ENCODE data around the gene ISL2.

DNA sequence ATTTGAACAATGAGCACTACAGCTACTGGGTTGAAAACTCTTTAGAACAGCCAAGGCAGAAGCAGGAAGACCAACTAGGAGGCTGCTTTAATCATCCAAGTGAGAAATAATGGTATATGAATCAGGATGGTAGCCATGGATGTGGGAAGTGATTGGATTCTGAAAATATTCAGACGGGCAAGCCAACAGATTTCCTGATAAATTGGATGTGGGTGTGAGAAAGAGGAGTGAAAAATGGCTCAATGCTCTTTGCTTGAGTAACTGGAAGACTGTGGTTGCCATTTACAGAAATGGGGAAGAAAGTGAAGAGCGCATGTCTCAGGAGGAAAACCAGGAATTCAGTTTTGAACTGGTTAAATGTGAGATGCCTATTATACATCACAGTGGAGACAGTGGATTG, 50.4 kb downstream of the ISL2 start:
- TF ChIP-seq, protein P1, sequence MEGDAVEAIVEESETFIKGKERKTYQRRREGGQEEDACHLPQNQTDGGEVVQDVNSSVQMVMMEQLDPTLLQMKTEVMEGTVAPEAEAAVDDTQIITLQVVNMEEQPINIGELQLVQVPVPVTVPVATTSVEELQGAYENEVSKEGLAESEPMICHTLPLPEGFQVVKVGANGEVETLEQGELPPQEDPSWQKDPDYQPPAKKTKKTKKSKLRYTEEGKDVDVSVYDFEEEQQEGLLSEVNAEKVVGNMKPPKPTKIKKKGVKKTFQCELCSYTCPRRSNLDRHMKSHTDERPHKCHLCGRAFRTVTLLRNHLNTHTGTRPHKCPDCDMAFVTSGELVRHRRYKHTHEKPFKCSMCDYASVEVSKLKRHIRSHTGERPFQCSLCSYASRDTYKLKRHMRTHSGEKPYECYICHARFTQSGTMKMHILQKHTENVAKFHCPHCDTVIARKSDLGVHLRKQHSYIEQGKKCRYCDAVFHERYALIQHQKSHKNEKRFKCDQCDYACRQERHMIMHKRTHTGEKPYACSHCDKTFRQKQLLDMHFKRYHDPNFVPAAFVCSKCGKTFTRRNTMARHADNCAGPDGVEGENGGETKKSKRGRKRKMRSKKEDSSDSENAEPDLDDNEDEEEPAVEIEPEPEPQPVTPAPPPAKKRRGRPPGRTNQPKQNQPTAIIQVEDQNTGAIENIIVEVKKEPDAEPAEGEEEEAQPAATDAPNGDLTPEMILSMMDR (conservative IDR thresholded peaks at IDR 0.05; ENCODE audit: low read length), result no peak
- TF ChIP-seq EZH2phosphoT487 (IDR thresholded peaks at IDR 0.05; ENCODE audit: borderline replicate concordance), result no peak
